Suprapubic skin (tissue), 4 donors: Measurements from ENCODE around the gene AQP9. TPM values are rescaled to one million over a fixed set of nuclear protein-coding genes. Genes with fewer than 3 reads are reported as not detected.

Experiments
- DNase-seq, 2 donors: peaks; one replicate each; pipeline ENCODE4 v3.0.0-alpha.2; 2019; ENCODE audit warnings: low spot score in 2 of 2
- H3K27ac ChIP-seq: fragments of 200-600 bp; sonication (generic); one replicate; pipeline ENCODE4 v1.5.1; 2019
- H3K27me3 ChIP-seq: fragments of 200-600 bp; sonication (generic); one replicate; pipeline ENCODE4 v1.5.1; 2019
- H3K36me3 ChIP-seq: fragments of 200-600 bp; sonication (generic); one replicate; pipeline ENCODE4 v1.5.1; 2019
- H3K4me1 ChIP-seq: fragments of 200-600 bp; sonication (generic); one replicate; pipeline ENCODE4 v1.5.1; 2019
- H3K4me3 ChIP-seq: fragments of 200-600 bp; sonication (generic); one replicate; pipeline ENCODE4 v1.5.1; 2019; ENCODE audit warnings: mild to moderate bottlenecking
- H3K9me3 ChIP-seq: fragments of 200-600 bp; sonication (generic); one replicate; pipeline ENCODE4 v1.5.1; 2019
- CTCF ChIP-seq, 2 donors: fragments of 200-600 bp in 1 of 2; fragments of 450-650 bp in 1 of 2; sonication (generic) in 1 of 2; IDR thresholded peaks; one replicate each; pipeline ENCODE4 v1.5.1; 2016 to 2019; ENCODE audit warnings: antibody characterized with exemption in 2 of 2, mild to moderate bottlenecking in 1 of 2, moderate library complexity in 1 of 2
- EP300 ChIP-seq: sonication (generic); formaldehyde crosslinking; IDR thresholded peaks from one replicate; pipeline ENCODE4 v1.6.1; 2017; ENCODE audit warnings: antibody characterized with exemption
- POLR2A ChIP-seq, 2 donors: fragments of 450-650 bp; IDR thresholded peaks; one replicate each; pipeline ENCODE4 v1.6.1; 2017; ENCODE audit warnings: antibody characterized with exemption in 2 of 2, mild to moderate bottlenecking in 2 of 2, moderate library complexity in 2 of 2
- POLR2AphosphoS5 ChIP-seq, 3 donors: sonication (generic); formaldehyde crosslinking; IDR thresholded peaks; one replicate each; pipeline ENCODE4 v1.6.1; 2017; ENCODE audit warnings: antibody characterized with exemption in 3 of 3
- WGBS: methylation state at CpG from one replicate; pipeline ENCODE4 v1.1.5; 2018; 5-methylcytosine and 5-hydroxymethylcytosine counted together
- total RNA-seq, 4 donors: library from RNA; depleted of rRNA; stranded (reverse); fragments of >200 nt; gene quantifications; one replicate each; pipeline ENCODE4 v1.1.0, GENCODE V29; 2016

The AQP9 gene
- total RNA-seq, 4 donors from 2014 or later = 7.6 to 49.0 (median 32.7) TPM

GRCh38 chr15:58146211-58146610 is 8.0 kb downstream of the AQP9 start:
- no peaks in the 10 kb centered on the region for H3K9me3 ChIP-seq
- no peaks in the 10 kb centered on the region for H3K4me1 ChIP-seq
- no peaks in the 10 kb centered on the region for H3K36me3 ChIP-seq
- H3K4me3 ChIP-seq = no peak overlapping the region
- H3K27me3 ChIP-seq = no peaks in the 10 kb centered on the region
- WGBS = 84% methylated on average over 4 of the region's 4 CpGs
- no peak for DNase-seq
- no peak overlapping the region for H3K27ac ChIP-seq
- TF ChIP-seq CTCF (IDR thresholded peaks at IDR 0.05) = no peak
- TF ChIP-seq EP300 = no peak
- TF ChIP-seq POLR2A (IDR thresholded peaks at IDR 0.05) = no peak
- TF ChIP-seq POLR2AphosphoS5 (IDR thresholded peaks at IDR 0.05) = no peak

GRCh38 chr15:58146749-58147148 is 8.6 kb downstream of the AQP9 start:
- no peaks in the 10 kb centered on the region for H3K27me3 ChIP-seq
- 67% methylated on average over 7 of the region's 7 CpGs for WGBS
- H3K9me3 ChIP-seq = no peaks in the 10 kb centered on the region
- DNase-seq = no peak
- H3K4me1 ChIP-seq = no peaks in the 10 kb centered on the region
- no peaks in the 10 kb centered on the region for H3K36me3 ChIP-seq
- no peak for TF ChIP-seq CTCF (IDR thresholded peaks at IDR 0.05)
- TF ChIP-seq POLR2AphosphoS5 (IDR thresholded peaks at IDR 0.05) = no peak
- no peak for TF ChIP-seq POLR2A (IDR thresholded peaks at IDR 0.05)
- TF ChIP-seq EP300 = no peak
- no peak overlapping the region for H3K4me3 ChIP-seq
- H3K27ac ChIP-seq = no peak overlapping the region

GRCh38 chr15:58147171-58147611 is 9.0 kb downstream of the AQP9 start:
- no peak for DNase-seq
- no peak overlapping the region for H3K4me3 ChIP-seq

GRCh38 chr15:58148120-58148519 is 9.9 kb downstream of the AQP9 start:
- Histone ChIP-seq H3K4me1 (no peaks in the 10 kb centered on the region), H3K27ac (no peak overlapping the region), H3K4me3 (no peak overlapping the region), H3K9me3 (no peaks in the 10 kb centered on the region), H3K36me3 (no peaks in the 10 kb centered on the region), H3K27me3 (no peaks in the 10 kb centered on the region)
- no peak for TF ChIP-seq POLR2A (IDR thresholded peaks at IDR 0.05)
- TF ChIP-seq POLR2AphosphoS5 (IDR thresholded peaks at IDR 0.05) = no peak
- no peak for TF ChIP-seq CTCF (IDR thresholded peaks at IDR 0.05)
- DNase-seq = no peak

More at GRCh38 chr15:58147171-58147611, 9.0 kb downstream of the AQP9 start:
- Histone ChIP-seq H3K27me3 (no peaks in the 10 kb centered on the region), H3K27ac (no peak overlapping the region), H3K36me3 (no peaks in the 10 kb centered on the region), H3K9me3 (no peaks in the 10 kb centered on the region), H3K4me1 (no peaks in the 10 kb centered on the region)
- 82% methylated on average over 5 of the region's 5 CpGs for WGBS
- TF ChIP-seq POLR2A (IDR thresholded peaks at IDR 0.05) (no peak), CTCF (IDR thresholded peaks at IDR 0.05) (no peak), EP300 (no peak), POLR2AphosphoS5 (IDR thresholded peaks at IDR 0.05) (no peak)

- TF ChIP-seq POLR2AphosphoS5 (IDR thresholded peaks at IDR 0.05) (no peak), CTCF (IDR thresholded peaks at IDR 0.05) (no peak), POLR2A (IDR thresholded peaks at IDR 0.05) (no peak), EP300 (no peak)
- H3K9me3 ChIP-seq = no peaks in the 10 kb centered on the region
- H3K4me1 ChIP-seq = no peaks in the 10 kb centered on the region
- H3K4me3 ChIP-seq = no peak overlapping the region
- H3K36me3 ChIP-seq = no peaks in the 10 kb centered on the region
- DNase-seq = no peak
- H3K27me3 ChIP-seq = no peaks in the 10 kb centered on the region
- no peak overlapping the region for H3K27ac ChIP-seq
- WGBS = 77% methylated on average over 4 of the region's 4 CpGs
Observed at GRCh38 chr15:58148633-58149445, 10.7 kb downstream of the AQP9 start.
